ENCODE measurements around the gene TUNAR. TPM values are rescaled to one million over a fixed set of nuclear protein-coding genes. Genes with fewer than 3 reads are reported as not detected.

Gene TUNAR
- total RNA-seq, result not detected

DNA sequence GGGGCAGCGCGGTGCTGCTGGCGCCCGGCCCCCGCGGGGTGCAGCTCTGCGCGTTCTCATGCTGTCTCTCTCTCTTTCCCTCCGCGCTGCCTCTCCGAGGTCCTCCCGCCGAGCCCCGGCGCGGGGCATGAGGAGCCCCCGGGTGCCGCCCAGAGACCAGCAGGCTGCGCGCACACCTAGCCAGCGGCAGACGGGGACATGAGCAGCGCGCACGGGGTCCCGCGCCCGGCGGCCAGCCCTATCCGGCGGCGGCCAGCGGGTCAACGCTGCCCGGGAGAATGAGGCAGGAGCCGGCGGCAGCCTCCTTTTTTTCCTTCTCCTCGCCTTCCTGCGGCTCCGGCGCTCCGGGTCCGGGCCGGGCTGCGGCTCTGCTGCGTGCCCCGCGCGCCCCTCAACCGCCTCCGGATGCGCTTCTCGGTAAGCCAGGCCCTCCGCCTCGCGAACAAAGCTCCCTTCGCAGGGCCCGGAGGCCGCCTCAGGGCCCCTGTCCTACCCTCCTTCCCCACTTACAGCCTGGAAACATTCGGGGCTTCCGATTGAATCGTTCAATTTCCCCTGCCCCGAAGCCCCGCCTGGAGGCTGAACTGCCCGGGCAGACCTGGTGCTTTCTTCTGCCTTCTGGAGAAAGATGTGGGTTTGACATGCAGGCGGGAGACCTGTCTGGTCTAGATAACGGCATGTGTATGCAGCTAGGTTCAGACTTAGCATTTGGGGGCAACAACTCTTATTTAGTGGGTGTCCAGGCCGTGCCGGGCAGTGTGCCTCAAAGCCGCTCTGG lies at the start of gene TUNAR:
Gene TUNAR, plus strand, starts transcription at position 72 of the 778 bp plus-strand sequence.
- Histone ChIP-seq H3K27ac (no peak within 1 kb of the TSS), H3K27me3 (peaks cover 0 to 97% (median 14%) of the 10 kb centered on the region in 4 donors), H3K4me3 (peak within 1 kb of the TSS in 2 of 4 donors; percentile 30 to 42), H3K4me1 (peaks cover 0 to 17% (median 0%) of the 10 kb centered on the region in 3 donors), H3K9me3 (no peaks in the 10 kb centered on the region), H3K36me3 (no peaks in the 10 kb centered on the region)
- intact Hi-C loops (cut with DNase I), result no loop called here
- WGBS, 2 donors, result 5 to 53% methylated on average over 5 to 22 of the region's 70 CpGs
- no peak for DNase-seq
- no peak for TF ChIP-seq POLR2A (IDR thresholded peaks at IDR 0.05)
- TF ChIP-seq, protein P1, sequence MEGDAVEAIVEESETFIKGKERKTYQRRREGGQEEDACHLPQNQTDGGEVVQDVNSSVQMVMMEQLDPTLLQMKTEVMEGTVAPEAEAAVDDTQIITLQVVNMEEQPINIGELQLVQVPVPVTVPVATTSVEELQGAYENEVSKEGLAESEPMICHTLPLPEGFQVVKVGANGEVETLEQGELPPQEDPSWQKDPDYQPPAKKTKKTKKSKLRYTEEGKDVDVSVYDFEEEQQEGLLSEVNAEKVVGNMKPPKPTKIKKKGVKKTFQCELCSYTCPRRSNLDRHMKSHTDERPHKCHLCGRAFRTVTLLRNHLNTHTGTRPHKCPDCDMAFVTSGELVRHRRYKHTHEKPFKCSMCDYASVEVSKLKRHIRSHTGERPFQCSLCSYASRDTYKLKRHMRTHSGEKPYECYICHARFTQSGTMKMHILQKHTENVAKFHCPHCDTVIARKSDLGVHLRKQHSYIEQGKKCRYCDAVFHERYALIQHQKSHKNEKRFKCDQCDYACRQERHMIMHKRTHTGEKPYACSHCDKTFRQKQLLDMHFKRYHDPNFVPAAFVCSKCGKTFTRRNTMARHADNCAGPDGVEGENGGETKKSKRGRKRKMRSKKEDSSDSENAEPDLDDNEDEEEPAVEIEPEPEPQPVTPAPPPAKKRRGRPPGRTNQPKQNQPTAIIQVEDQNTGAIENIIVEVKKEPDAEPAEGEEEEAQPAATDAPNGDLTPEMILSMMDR (IDR thresholded peaks at IDR 0.05), result peak in 1 of 6 experiments; percentile 9

DNA sequence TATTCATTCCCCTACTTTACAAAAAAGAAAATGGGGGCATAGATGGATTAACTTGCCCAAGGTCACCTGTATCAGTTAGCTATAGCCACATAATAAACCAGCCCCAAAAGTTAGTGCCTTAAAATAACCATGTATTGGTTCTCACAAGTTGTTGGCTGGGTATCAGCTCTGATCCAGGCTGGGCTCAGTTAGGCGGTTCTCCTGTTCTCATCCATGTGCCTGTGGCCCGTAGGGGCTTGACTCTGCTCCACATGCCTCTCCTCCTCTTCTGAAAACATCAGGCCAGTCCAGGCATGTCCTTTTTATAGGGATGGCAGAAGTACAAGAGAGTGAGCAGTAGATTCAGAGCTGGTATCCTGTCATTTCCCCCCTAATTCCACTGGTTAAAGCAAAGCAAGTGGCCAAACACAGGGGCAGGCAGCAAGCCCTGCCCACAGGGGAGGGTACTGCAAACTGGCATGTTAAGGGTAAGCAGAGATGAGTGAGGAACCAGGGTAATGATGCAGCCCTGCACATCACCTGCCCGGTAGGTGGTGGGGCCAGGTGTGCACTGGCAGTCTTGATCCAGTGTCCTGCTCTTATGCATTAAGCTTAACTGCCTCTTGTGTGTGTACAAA lies 47.9 kb upstream of the TUNAR start:
- no peak for DNase-seq
- TF ChIP-seq, protein P1 (IDR thresholded peaks at IDR 0.05), result no peak
- TF ChIP-seq POLR2A (IDR thresholded peaks at IDR 0.05), result no peak
- H3K4me3 ChIP-seq, result no peak overlapping the region
- H3K9me3 ChIP-seq, result peaks cover 0 to 9% (median 0%) of the 10 kb centered on the region in 3 donors
- peaks cover 0 to 47% (median 0%) of the 10 kb centered on the region in 4 donors for H3K27me3 ChIP-seq
- no peaks in the 10 kb centered on the region for H3K4me1 ChIP-seq
- 53 to 54% methylated on average over 3 of the region's 3 CpGs for WGBS, 2 donors
- no peaks in the 10 kb centered on the region for H3K36me3 ChIP-seq
- no peak overlapping the region for H3K27ac ChIP-seq
- intact Hi-C loops (cut with DNase I), result no loop called here

DNA sequence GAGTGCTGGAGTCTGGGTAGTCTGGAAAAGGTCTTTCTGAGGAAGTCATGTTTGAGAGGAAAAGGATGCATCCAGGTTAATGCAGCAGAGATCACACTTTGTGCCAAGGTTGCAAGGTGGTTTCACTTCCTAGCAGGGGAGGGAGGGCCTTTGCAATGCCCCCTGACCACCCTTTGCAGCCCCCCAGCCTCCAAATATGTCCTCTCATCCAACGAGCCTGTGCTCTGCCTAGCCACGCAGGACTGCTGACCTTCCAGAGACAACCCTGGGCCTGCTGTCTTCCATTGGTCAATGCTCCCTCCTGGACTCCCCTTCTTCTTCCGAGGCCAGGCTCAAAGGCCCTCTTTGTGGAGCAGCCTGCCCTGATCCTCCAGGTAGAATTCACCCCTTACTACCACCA lies 47.3 kb upstream of the TUNAR start:
- Histone ChIP-seq H3K27ac (no peak overlapping the region), H3K36me3 (no peaks in the 10 kb centered on the region), H3K4me3 (no peak overlapping the region), H3K9me3 (peaks cover 0 to 9% (median 0%) of the 10 kb centered on the region in 3 donors), H3K4me1 (no peaks in the 10 kb centered on the region), H3K27me3 (peaks cover 0 to 53% (median 0%) of the 10 kb centered on the region in 4 donors)
- WGBS, 2 donors, result 87 to 100% methylated on average over 1 to 3 of the region's 3 CpGs
- no peak for DNase-seq
- intact Hi-C loops (cut with DNase I), result no loop called here
- TF ChIP-seq, protein P1 (IDR thresholded peaks at IDR 0.05), result no peak
- no peak for TF ChIP-seq POLR2A (IDR thresholded peaks at IDR 0.05)

DNA sequence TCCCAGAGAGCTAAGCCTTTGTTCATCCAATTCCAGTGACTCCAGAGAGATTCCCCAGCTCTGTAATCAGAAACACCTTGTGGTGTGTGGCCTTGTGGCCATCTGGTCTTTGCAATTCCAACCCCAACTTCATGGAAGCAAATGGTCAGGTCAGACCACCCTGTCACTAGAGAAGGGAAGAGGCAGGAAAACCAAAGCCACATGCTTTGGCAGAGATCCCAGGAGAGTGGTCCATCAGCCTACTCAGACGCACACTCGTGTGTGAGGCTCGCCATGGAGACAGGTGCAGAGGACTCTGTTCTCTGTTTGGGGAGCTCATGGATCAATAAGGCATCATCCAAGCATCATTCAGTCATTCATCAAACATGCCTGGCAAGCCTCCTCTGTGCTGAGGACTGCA lies 46.2 kb upstream of the TUNAR start:
- no peak for DNase-seq
- TF ChIP-seq, protein P1 (IDR thresholded peaks at IDR 0.05), result no peak
- TF ChIP-seq POLR2A (IDR thresholded peaks at IDR 0.05), result no peak
- peaks cover 0 to 61% (median 0%) of the 10 kb centered on the region in 4 donors for H3K27me3 ChIP-seq
- H3K27ac ChIP-seq, result no peak overlapping the region
- intact Hi-C loops (cut with DNase I), result no loop called here
- WGBS, 2 donors, result 20% methylated on average over 1 of the region's 3 CpGs; no CpG with 5 or more reads in 1 of the 2 donors
- H3K4me3 ChIP-seq, result no peak overlapping the region
- H3K9me3 ChIP-seq, result peaks cover 0 to 9% (median 0%) of the 10 kb centered on the region in 3 donors
- H3K4me1 ChIP-seq, result no peaks in the 10 kb centered on the region
- no peaks in the 10 kb centered on the region for H3K36me3 ChIP-seq

DNA sequence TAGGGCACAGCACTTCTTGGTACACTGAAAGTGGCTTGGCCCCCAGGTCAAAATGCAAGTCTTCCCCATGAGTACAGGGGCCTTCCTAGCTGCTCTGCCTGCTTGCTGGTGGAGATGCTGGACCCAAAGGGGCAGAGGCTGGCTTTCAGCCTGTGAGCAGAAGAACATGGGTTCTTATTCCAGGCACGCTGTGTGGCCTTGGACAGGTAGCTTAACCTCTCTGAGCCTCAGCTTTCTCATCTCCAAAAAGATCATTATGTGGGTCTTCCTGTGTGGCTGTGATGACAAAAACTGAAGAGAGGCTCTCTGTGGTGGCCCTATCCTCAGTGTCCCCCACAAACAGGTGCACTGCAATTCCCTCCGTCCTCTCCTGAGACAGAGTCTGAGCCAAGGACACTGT lies 45.6 kb upstream of the TUNAR start:
- H3K4me1 ChIP-seq, result no peaks in the 10 kb centered on the region
- H3K27me3 ChIP-seq, result peaks cover 0 to 61% (median 0%) of the 10 kb centered on the region in 4 donors
- no peak overlapping the region for H3K27ac ChIP-seq
- H3K9me3 ChIP-seq, result peaks cover 0 to 9% (median 0%) of the 10 kb centered on the region in 3 donors
- no peak for DNase-seq
- WGBS, 2 donors, result 88 to 93% methylated on average over 2 of the region's 2 CpGs
- H3K36me3 ChIP-seq, result no peaks in the 10 kb centered on the region
- intact Hi-C loops (cut with DNase I), result no loop called here
- TF ChIP-seq POLR2A (IDR thresholded peaks at IDR 0.05), result no peak
- TF ChIP-seq, protein P1 (IDR thresholded peaks at IDR 0.05), result no peak
- no peak overlapping the region for H3K4me3 ChIP-seq
